DMS114 treated with DMSO at 0.1 percent for 48 hours (cell line): ENCODE results near the gene ANKRD11.
"Not testable (repeated sequence)": the region's sequence is repeated elsewhere in the genome, so short reads cannot be mapped to it uniquely, and the experiment has no call there.

Source experiments
- DNase-seq: peaks from one replicate; lab custom pipeline; 2025; ENCODE audit not compliant: unreplicated experiment; lab: John Stamatoyannopoulos, UW

ANKRD11 gene

DNA sequence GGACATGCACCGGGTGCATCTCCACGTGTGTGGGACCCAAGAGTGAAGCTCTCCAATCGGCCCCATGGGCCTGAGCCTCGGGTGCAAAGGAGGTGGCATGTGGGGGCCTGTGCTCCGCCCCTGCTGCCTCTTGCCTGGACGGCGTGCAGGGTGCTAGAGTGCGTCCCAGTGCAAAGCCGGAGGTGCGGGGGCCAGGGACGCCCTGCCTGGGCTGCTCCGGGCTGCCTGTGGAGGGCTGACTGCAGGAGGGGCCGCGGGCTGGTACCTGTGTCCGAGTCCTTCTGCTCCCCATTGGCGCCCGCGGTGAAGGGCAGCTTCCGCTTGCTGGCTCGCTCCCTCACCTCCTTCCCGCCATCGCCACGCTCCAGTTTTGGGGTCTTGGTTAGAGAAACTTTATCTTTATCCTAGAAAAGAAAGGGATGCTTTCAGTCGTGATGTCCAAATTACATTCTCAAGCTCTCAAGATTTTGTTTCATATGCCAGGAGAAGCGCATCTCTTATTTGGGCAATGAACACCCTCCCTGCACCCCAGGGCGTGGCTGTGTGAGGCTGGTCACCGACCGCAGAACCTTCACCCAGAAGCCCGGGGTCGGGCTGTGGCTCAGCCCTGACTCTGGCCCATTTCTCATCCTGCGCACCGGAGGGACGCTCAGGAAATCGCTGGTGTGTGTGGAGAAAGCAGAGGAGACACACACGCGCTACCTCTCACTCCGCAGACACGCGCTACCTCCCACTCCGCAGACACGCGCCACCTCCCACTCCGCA, 185.2 kb downstream of the ANKRD11 start:
- no peak for DNase-seq

DNA sequence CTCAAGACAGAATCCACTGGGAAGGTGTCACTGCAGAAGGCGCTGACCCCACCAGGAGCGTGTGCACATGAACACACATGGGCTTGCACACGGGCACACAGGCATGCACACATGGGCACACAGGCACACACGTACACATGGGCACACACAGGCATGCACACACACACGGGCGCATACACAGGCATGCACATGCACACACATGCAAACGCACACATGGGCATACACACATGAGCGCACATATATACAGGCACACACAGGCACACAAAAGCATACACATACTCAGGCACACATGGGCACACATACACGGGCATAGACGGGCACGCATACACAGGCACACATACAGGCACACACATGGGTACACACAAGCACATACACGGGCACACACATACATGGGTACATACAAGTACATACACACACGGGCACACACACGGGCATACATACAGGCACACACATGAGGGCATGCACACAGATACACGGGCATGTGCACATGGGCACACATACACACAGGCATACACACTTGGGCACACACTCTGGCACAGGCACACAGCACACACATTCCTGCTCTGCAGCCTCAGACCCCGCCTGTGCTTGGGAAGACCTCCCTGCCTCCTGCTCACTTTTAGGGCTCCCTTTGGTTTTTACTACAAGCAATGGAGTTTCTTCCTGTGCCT, 186.0 kb downstream of the ANKRD11 start:
- DNase-seq, result no peak

DNA sequence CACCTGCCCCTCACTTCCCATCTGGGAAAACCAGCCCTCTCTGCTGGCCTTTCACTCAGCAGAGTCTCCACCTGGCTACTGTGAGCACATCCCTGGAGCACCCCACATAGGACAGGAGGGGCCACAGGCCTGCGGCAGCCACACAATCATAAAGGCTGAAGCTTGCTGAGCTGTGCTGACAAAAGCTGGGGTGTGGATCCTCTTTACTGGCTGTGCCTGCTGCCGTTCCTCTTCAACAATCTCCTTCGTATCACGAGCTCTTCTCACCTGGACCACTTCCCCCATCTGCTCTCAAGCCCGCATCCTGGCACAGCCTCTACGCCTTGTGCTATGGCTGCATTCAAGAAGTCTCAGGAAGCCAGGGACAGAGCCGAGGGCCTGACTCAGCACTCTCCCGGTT, 186.7 kb downstream of the ANKRD11 start:
- DNase-seq, result no peak

DNA sequence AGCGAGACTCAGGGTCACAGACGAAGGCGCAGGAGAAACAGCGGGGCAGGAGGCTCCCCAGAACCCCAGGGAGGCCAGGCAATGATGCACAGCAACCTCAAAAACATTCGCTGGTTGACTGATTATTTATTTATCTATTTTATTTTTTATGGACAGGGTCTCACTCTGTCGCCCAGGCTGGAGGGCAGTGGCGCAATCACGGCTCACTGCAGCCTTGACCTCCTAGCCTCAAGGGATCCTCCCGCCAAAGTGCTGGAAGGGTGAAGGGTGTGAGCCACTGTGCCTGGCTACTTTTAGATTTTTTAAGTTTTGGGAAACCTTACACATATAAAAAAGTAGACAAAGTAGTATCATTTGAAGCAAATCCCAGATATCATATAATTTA, 189.4 kb downstream of the ANKRD11 start:
- no peak for DNase-seq

DNA sequence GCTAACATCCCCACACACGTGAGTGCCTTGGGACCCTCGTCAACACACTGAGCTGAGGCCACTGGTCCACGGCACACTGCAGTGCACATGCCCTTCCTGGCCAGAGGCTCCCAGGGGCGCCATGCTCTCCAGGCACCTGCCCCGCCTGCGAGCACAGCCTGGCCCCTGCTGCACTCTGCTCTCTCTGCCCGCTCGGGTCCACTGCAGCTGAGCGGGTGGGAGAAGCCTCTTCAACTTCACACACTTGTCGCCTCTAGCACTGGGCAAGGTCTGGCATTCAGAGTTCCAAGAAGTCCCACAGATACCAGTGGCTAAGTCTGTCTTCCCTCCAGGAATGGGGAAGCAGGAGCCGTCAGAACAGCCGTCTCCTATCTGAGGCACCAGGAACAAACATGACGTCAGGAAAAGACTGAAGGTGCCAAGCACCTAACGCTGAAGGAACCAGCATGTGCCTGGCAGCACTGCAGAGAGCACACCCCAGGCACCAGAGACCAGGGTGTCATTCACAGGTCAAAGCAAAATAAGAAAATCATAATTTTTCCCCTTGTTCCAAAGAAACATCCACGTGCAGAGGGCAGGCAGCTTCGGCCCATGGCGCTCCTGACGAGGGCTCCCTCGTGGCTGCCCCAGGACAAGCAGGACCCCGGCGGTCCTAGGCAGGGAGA, 189.9 kb downstream of the ANKRD11 start:
- DNase-seq, result no peak

DNA sequence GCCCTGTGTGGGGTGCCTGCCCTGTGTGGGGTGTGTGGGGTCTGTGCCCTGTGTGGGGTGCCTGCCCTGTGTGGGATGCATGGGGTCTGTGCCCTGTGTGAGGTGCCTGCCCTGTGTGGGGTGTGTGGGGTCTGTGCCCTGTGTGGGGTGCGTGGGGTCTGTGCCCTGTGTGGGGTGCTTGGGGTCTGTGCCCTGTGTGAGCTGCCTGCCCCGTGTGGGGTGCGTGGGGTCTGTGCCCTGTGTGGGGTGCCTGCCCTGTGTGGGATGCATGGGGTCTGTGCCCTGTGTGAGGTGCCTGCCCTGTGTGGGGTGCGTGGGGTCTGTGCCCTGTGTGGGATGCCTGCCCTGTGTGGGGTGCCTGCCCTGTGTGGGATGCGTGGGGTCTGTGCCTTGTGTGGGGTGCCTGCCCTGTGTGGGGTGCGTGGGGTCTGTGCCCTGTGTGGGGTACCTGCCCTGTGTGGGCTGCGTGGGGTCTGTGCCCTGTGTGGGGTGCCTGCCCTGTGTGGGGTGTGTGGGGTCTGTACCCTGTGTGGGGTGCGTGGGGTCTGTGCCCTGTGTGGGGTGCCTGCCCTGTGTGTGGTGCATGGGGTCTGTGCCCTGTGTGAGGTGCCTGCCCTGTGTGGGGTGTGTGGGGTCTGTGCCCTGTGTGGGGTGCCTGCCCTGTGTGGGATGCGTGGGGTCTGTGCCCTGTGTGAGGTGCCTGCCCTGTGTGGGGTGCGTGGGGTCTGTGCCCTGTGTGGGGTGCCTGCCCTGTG, 190.8 kb downstream of the ANKRD11 start:
- not testable (repeated sequence) for DNase-seq

DNA sequence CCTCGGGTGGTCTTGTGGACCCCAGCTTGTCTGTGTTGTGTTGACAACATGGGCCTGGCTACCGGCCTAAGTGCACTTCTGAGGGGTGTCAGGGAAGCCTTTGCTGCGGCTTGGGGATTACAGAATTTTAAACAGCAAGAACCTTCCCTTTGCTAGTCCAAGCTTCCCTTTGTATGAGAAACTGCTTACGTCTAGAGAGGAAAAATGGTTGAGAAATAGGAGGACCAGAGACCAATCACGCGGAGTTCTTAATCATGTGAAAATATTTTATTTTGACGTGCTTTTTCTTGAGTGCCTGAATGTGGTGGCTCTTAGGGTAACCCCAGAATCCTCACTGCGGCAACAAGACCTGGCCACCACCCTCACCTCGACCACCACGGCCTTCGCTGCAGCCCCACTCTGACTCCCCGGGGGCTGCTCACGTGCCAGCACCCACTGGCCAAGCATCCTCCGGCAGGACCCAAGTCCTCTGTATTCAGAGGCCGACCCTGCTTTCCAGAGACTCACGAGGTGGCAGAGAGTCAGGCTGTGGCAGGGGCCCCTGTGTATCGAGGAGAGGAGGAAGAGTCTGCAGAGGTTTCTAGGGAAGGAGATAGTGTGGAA, 191.6 kb downstream of the ANKRD11 start:
- no peak for DNase-seq

DNA sequence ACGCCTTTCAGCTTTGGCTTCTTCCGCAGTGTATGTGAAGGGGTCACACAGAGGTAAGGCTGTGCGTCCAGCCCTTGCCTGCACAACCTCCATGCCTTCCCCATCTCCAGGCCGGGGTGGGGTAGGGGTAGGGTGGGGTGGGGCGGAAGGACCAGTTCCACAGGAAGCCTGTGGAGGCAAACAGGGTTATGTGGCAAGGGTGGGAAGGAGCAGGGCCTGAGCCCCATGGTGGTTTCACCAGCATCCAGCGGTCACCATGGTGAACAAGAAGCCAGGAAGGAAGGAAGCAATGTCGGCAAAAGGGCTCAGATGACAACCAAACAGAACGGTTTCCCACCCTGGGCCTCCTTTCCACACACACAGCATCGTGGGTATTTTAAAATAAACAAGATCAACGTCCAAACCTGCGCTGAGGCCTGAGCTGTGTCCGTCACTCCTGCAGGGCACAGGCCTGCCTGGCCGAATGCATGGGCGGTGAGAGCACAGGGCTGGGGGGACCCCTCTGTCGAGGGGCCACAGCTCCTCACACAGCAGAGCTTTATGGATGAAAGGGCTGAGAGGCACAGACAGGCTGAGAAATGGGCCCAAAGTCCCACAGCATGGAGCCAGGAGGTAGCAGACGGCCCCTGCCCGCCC, 192.3 kb downstream of the ANKRD11 start:
- no peak for DNase-seq

DNA sequence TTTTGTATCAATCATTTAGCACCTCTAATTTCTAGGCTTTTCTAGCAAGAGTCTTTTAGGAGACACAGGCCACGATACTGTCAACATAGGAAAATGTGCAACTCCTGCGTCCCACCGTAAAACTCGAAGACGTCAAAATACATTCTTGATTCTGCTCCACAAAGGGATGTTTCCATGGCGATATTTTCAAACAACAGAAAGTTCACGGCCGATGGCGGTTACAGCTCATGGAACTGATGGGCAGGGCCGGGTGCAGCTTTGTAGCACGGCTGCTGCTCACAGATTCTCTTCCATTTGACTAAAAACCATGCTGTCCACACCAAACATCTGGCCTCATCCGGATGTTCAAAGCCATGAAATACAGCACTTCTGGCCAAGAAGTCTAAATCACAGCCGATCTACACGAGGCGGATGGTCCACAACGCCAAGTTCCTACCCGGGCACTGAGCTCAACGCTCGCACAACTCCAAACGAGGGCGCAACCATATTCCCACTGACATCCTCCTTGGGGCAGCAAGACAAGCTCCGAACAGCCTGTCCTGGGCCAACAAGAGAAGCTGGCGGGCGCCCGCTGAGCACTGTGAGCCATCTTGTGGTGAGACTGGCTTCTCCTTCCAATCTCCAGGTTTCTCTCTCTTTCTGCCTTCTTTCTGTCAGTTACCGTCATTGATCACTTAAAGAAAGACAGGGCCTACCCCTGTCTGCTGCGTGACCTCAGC, 193.0 kb downstream of the ANKRD11 start:
- no peak for DNase-seq

DNA sequence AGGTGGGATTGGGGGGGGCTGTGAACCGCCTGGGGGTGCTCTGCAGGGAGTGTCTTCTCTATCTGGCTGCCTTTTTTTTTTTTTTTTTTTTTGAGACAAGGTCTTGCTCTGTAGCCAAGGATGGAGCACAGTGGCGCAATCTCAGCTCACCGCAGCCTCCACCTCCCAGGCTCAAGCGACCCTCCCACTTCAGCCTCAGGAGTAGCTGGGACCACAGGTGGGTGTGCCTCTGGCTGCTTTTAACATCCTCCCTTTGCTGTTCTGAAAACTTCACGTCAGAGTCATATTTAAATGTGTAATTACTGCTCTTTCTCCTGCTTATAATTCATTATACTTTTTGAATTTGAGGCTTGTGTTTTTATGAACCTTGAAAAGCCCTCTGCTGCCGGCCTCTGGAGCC, 194.4 kb downstream of the ANKRD11 start:
- no peak for DNase-seq

DNA sequence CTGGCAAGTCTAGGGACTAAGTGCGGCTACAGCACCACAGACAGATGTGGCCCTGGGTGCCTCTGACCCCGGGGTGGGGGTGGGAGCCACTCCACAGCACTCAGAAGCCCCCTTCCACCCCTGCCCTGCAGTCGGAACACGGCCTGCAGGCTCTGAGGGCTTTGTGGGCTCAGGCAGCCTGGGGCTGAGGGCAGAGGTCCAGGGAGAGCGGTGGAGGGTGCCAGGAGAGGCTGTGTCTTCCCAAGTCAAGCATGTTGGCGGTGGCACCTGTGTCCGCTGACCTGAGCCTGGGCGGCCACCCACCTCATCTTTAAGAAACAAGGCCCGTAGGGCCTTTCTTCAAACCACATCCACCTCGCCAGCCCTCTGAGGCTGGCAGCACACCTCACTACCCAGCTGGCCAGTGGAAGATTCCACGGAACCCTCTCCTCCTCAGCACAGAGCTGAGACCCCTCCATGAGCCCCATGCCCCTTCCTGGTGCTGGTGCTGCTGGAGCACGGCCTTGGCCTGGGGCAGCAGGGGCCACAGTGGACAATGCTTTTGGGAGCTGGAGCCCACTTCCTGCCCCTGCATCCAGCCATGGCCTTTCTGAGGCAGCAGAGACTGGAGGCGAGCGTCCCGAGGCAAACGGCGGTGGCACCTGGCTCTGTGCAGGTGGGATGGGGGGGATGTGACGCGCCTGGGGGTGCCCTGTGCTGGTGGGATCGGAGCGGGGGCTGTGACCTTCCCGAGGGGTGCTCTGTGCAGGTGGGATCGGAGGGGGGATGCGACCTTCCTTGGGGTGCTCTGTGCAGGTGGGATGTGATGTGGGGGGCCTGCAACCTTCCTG, 195.1 kb downstream of the ANKRD11 start:
- DNase-seq, result no peak

DNA sequence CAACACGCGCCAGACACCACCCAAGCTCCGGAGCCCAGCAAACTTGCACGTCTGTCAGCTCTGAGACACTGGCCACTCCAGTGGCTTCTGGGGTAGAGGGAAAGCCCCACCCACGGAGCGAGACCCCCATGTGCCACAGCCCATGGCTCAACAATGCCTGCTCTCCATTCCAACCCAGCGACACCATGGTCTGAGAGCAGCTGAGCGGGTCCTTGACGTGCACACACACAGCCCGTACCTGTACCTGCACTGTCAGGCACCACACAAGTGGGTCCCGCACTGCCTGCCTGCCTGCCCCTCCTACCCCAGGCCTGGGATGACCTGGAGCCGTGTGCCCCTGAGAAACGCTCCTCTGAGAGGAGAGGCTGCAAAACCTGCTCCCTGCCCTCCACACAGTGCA, 195.9 kb downstream of the ANKRD11 start:
- no peak for DNase-seq

DNA sequence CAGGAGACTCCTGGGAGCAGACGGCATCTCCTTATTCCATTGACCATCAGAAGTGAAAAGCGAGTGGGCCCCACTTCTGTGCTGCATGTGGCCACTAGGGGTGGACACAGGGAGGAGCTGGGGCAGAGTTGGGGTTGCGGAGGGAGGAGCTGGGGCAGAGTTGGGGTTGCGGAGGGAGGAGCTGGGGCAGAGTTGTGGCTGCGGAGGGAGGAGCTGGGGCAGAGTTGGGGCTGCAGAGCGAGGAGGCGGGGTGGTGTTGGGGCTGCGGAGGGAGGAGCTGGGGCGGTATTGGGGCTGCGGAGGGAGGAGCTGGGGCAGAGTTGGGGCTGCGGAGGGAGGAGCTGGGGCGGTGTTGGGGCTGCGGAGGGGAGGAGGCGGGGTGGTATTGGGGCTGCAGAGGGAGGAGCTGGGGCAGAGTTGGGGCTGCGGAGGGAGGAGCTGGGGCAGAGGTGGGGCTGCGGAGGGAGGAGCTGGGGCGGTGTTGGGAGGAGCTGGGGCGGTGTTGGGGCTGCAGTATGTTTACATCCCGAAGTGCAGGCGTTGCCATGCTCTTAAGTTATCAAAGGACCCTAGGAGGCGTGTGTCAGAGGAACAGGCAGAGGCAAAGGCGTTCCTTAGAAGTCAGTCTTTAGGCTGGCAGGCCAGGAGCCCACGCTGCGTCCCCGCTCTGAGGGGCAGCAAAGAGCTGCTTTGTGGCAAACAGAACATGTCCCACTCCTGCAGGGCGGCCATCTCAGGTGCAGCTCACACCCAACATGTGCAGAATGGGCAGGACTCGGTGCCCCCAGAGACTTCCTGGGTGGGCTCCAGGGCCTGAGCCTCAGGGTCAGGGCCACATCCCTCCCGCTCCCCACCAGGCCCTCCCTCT, 196.9 kb downstream of the ANKRD11 start:
- DNase-seq, result no peak

DNA sequence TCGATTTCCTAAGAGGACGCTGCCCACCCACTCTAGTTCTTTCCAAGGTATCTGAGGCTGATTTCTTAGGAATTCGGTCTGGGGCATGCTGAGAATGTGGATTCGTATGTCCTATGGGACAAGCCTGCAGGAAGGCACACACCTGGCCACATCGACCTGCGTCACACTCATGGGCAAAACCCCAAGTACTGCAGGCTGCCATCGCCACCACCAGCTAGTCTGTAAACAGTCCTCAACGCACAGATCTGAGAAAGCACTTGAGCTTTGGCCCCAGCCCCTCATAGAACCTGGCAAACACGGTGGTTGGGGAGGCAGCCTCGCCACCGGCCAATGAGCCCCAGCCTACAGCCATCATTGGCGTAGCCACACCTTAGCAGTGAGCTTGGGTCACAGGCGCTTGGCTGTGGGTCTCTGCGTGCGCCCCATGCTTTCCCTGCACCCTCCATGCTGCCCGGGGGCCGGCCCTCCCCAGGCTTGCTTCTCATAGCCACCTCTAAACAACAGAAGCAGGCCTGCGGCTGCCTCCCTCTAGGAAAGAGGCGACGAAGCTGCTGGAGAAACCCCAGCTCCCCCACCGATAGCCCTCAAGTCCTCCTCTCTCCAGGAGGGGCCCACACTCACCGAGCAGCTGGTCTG, 197.8 kb downstream of the ANKRD11 start:
- DNase-seq, result no peak

DNA sequence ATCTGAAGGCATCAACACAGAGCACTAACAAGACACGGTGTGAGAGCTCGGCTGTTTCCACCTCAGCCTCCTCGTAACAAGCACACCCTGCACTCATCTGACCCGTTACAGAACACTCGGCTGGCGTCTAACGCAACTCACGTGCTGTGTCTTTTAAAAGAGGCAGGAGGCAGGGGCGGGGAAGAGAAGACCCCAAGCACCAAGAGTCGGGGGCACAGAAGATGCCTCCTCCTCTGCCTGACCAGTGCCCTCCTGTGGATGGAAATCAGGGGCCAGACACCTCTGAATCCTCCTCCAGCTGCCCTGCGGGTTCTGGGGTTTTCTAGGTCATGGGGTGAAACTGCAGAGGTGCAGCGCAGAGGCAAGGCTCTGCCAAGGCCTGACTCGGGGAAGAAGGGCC, 198.6 kb downstream of the ANKRD11 start:
- DNase-seq, result no peak

DNA sequence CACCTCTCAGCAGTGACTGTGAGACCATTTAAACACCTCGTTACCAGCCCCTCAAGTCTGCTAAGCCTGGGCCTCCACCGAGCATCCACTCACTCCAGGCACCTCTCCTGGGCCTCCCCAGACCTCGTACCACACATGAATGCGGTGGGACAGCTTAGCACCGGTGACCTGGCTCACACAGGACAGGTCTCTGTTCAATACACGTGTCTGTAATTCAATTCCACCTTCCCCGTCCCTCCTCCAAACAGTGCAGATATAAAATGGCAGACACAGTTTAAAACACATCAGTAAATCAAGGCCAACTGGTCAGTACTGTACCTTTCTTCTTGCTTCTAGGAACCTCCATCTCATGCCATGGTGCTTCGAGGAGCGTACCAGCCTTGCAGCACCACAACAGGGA, 199.0 kb downstream of the ANKRD11 start:
- DNase-seq, result no peak

DNA sequence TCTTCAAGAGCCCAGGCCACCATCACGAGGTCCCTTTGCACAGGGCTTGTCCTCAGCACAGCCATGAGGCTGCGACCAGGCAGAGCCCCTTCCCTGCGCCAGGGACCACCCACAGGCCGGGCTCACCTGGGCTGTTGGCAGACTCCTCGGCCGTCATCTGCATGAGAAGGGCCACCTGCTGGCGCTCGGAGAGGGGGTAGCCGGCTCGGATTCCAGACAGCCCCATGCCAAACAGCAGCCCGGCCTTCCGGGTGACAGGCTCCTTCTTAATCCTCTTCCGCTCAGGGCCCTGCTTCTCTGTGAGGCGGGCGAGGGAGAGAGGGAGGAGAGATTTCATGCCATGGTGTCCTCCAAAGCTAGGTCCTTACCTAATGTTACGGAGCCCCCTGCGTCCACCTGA, 199.5 kb downstream of the ANKRD11 start:
- DNase-seq, result no peak

DNA sequence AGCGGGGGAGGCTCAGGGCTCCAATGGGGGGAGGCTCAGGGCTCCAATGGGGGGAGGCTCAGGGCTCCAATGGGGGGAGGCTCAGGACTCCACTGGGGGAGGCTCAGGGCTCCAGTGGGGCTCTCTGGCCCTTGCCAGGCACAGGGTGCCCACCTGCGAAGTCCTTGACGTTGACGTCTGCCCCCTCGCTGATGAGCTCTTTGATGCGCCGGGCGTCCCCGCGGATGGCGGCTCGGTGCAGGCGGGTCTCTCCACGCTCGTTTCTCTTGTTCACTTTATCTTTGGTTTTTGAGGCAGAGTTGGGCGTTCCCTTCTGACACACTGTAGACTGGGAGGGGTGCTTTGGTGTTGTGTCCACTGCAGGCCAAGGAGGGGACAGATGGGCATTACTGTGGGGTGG, 199.9 kb downstream of the ANKRD11 start:
- no peak for DNase-seq
